ENCODE measurements around the gene SACS. TPM values are rescaled to one million over a fixed set of nuclear protein-coding genes. Genes with fewer than 3 reads are reported as not detected.

The SACS gene
- total RNA-seq, 2 donors from 2014 or later: 8.6 to 10.5 TPM

- no peak for ATAC-seq
- no peak for DNase-seq
- TF ChIP-seq, protein P1, sequence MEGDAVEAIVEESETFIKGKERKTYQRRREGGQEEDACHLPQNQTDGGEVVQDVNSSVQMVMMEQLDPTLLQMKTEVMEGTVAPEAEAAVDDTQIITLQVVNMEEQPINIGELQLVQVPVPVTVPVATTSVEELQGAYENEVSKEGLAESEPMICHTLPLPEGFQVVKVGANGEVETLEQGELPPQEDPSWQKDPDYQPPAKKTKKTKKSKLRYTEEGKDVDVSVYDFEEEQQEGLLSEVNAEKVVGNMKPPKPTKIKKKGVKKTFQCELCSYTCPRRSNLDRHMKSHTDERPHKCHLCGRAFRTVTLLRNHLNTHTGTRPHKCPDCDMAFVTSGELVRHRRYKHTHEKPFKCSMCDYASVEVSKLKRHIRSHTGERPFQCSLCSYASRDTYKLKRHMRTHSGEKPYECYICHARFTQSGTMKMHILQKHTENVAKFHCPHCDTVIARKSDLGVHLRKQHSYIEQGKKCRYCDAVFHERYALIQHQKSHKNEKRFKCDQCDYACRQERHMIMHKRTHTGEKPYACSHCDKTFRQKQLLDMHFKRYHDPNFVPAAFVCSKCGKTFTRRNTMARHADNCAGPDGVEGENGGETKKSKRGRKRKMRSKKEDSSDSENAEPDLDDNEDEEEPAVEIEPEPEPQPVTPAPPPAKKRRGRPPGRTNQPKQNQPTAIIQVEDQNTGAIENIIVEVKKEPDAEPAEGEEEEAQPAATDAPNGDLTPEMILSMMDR (IDR thresholded peaks at IDR 0.05): no peak
- TF ChIP-seq POLR2A (IDR thresholded peaks at IDR 0.05): no peak
- no peak overlapping the region for H3K27ac ChIP-seq
- H3K4me3 ChIP-seq: no peak overlapping the region
- H3K27me3 ChIP-seq: no peaks in the 10 kb centered on the region
- intact Hi-C loops (cut with DNase I): no loop called here
- peaks cover 15% of the 10 kb centered on the region for H3K4me1 ChIP-seq
- no peaks in the 10 kb centered on the region for H3K36me3 ChIP-seq (replicated peaks in 1 of 2; ENCODE audit: insufficient read depth in 1 of 2, low read depth in 2 of 2)
- 62 to 69% methylated on average over 3 of the region's 3 CpGs for WGBS, 2 donors
- no peaks in the 10 kb centered on the region for H3K9me3 ChIP-seq
Observed at GRCh38 chr13:23467932-23468278, 34.4 kb upstream of the SACS start.

DNA sequence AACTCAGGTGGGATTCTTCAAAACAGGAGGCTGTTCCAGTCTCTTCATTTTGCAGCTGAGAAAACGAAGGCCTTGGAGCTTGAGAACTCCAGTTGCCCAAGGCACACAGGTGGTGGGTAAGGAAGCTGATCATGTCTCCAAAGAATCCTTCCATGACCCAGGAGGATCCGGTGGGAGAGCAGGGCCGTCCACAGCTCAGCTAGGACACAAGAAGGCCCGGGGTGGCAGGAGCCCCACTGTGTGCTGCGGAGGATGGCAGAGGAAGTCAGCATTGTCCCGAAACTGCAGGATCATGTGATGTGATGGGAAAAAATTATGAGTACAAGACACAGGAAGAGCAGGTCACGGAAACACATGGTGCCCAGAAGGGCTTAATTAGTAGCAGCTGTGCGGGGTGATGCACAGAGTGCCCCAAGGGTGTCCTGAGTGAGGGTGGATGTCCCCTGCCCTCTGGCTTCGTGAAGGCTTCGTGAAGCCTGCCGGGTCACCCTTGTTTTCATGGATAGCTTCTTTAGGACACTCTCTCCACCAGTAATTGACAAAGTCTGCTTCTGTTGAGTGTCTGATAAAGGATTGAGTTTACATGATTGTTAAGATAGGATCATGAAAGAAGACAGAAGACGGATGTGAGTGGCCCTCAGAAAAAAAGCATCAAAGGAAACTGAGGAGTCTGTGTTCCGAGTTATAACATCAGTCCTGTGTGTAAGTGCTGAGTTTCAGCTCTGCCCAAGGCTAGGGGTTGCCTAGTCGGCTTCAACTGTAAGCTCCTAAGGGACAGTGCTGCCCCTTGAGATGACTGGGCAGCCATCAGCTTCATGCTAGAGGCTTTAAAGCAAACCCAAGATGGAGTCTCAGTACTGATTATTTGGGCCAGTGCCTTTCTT is 33.8 kb upstream of the SACS start:
- Histone ChIP-seq H3K9me3 (no peaks in the 10 kb centered on the region), H3K36me3 (replicated peaks in 1 of 2; ENCODE audit: insufficient read depth in 1 of 2, low read depth in 2 of 2) (no peaks in the 10 kb centered on the region), H3K27me3 (no peaks in the 10 kb centered on the region), H3K4me3 (no peak overlapping the region), H3K4me1 (peaks cover 15% of the 10 kb centered on the region), H3K27ac (no peak overlapping the region)
- 71 to 74% methylated on average over 14 of the region's 14 CpGs for whole genome bisulfite sequencing, 2 donors
- intact Hi-C loops (cut with DNase I): no loop called here
- no peak for ATAC-seq
- TF ChIP-seq POLR2A (IDR thresholded peaks at IDR 0.05): no peak
- TF ChIP-seq, protein P1 (IDR thresholded peaks at IDR 0.05): no peak
- DNase-seq: no peak

DNA sequence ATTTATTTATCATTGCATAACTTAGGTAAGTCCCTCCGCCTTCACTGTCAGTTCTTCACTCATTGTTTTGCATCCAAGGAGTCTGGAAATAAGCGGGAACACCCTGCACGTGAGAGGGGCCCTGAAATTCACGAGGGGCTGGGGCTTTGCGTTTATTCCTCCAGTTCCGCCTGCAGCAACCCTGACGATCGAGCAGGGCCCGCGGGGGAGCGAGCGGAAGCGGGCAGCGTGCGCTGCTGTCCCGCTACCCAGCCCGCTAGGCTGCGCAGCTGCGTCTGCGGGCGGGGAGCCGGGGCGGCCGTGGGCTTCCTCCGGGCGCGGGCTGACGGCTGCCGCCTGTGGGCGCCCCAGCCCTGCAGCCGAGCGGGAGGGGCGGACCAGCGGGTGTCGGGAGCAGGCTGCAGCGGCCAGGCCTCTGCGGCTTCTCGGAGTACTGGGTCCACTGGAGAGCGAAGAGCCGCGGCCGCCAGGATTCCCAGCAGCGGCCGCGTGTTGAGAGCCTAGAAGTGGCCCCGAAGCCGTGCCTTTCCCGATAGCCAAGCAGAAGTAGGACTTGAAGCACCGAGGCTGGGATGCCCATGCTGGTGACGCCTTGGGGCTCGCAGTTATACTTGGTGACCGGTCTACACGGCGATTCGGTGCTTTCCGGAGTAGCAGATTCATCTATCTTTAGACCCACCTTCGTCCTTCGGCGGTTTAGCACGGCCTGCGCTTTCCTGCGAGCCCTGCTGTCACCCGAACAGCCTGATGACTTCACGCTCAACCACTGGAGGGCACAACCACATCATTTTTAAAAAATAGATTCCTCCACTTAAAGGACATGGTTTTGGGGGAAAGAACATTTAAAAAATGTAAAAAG is 32.9 kb upstream of the SACS start:
- WGBS, 2 donors: 2 to 8% methylated on average over 13 to 64 of the region's 64 CpGs
- H3K4me3 ChIP-seq: peak overlapping the region; percentile 9 to 15
- H3K36me3 ChIP-seq (replicated peaks in 1 of 2; ENCODE audit: insufficient read depth in 1 of 2, low read depth in 2 of 2): no peaks in the 10 kb centered on the region
- no peaks in the 10 kb centered on the region for H3K9me3 ChIP-seq
- ATAC-seq: peak; percentile 83
- peak overlapping the region in 3 of 4 donors; percentile 43 to 67 (median 63) for H3K27ac ChIP-seq
- peaks cover 15% of the 10 kb centered on the region for H3K4me1 ChIP-seq
- H3K27me3 ChIP-seq: no peaks in the 10 kb centered on the region
- peak; percentile 61 to 72 (median 67) for DNase-seq
- intact Hi-C loops (cut with DNase I): no loop called here
- no peak for TF ChIP-seq POLR2A (IDR thresholded peaks at IDR 0.05)
- TF ChIP-seq, protein P1 (IDR thresholded peaks at IDR 0.05): peak; percentile 15 to 72 (median 59)

- ATAC-seq (no peak), DNase-seq (no peak)
- H3K4me3 ChIP-seq: no peak overlapping the region
- H3K4me1 ChIP-seq: peaks cover 10% of the 10 kb centered on the region
- no peak overlapping the region for H3K27ac ChIP-seq
- no peaks in the 10 kb centered on the region for H3K27me3 ChIP-seq
- intact Hi-C loops (cut with DNase I): no loop called here
- TF ChIP-seq, protein P1 (IDR thresholded peaks at IDR 0.05): no peak
- TF ChIP-seq POLR2A (IDR thresholded peaks at IDR 0.05): no peak
- 76 to 89% methylated on average over 4 of the region's 4 CpGs for WGBS, 2 donors
- H3K36me3 ChIP-seq (replicated peaks in 1 of 2; ENCODE audit: insufficient read depth in 1 of 2, low read depth in 2 of 2): no peaks in the 10 kb centered on the region
- no peaks in the 10 kb centered on the region for H3K9me3 ChIP-seq
Observed at GRCh38 chr13:23463661-23464060, 30.2 kb upstream of the SACS start.
